K562 (cell line): ENCODE results near the gene CXCR6.

Experiments used
- ASH1L ChIP-seq: fragments of 450-650 bp; IDR thresholded peaks from 2 replicates; pipeline ENCODE4 v1.6.1; 2018; ENCODE audit warnings: borderline replicate concordance, mild to moderate bottlenecking, low read depth; ENCODE audit not compliant: partially characterized antibody
- CBX1 ChIP-seq: sonication (generic); IDR thresholded peaks from 2 replicates; pipeline ENCODE4 v1.6.1; 2016; ENCODE audit warnings: antibody characterized with exemption, low read depth, mild to moderate bottlenecking
- CTCF ChIP-seq, 3 experiments: IDR thresholded peaks in 2 of 3; conservative IDR thresholded peaks in 1 of 3; 2 replicates each; pipeline ENCODE4 v1.5.1; 2011 to 2012; ENCODE audit warnings: low read length in 3 of 3, mild to moderate bottlenecking in 3 of 3, control low read depth in 2 of 3, improper control_type of control experiment in 1 of 3, inconsistent platforms in 1 of 3, low read depth in 1 of 3, mixed read lengths in 1 of 3, moderate library complexity in 1 of 3; ENCODE audit not compliant: insufficient read depth in 2 of 3
- ETS1 ChIP-seq: conservative IDR thresholded peaks from 2 replicates; pipeline ENCODE4 v1.6.1; 2011; ENCODE audit warnings: low read depth, mild to moderate bottlenecking, low read length; ENCODE audit not compliant: control insufficient read depth
- EZH2 ChIP-seq: IDR thresholded peaks from 2 replicates; pipeline ENCODE4 v1.6.1; 2012; ENCODE audit warnings: low read depth, mild to moderate bottlenecking, inconsistent platforms, low read length, borderline replicate concordance
- GTF2F1 ChIP-seq: IDR thresholded peaks from 2 replicates; pipeline ENCODE4 v1.6.1; 2011; ENCODE audit warnings: low read depth, low read length, improper control_type of control experiment
- MAFK ChIP-seq: IDR thresholded peaks from 2 replicates; pipeline ENCODE4 v1.6.1; 2011; ENCODE audit warnings: low read length, improper control_type of control experiment
- POLR2AphosphoS5 ChIP-seq: IDR thresholded peaks from 2 replicates; pipeline ENCODE4 v1.6.1; 2011; ENCODE audit warnings: mild to moderate bottlenecking, low read depth, low read length, moderate library complexity; ENCODE audit not compliant: control insufficient read depth, insufficient read depth
- RBM22 ChIP-seq: fragments of 200-400 bp; formaldehyde crosslinking; IDR thresholded peaks from 2 replicates; pipeline ENCODE4 v1.6.1; 2018; ENCODE audit warnings: low read length, low read depth; ENCODE audit not compliant: poor library complexity, severe bottlenecking
- RCOR1 ChIP-seq, 2 experiments: IDR thresholded peaks; 2 replicates each; pipeline ENCODE4 v1.6.1; 2012; ENCODE audit warnings: low read depth in 2 of 2, low read length in 2 of 2, borderline replicate concordance in 1 of 2, improper control_type of control experiment in 1 of 2
- ZBTB11 ChIP-seq, 3 experiments: fragments of 200-800 bp in 1 of 3; fragments of 250-450 bp in 1 of 3; fragments of 450-650 bp in 1 of 3; sonication (Bioruptor Pico) in 1 of 3; sonication (Bioruptor generic) in 1 of 3; formaldehyde crosslinking in 1 of 3; IDR thresholded peaks; 2 replicates each; pipeline versions ENCODE4 v1.6.1 to v1.8.0; 2016 to 2022; ENCODE audit warnings: mild to moderate bottlenecking in 2 of 3, missing genetic modification characterization in 2 of 3, missing compliant biosample characterization in 1 of 3, moderate library complexity in 1 of 3
- ZC3H11A ChIP-seq: IDR thresholded peaks from 2 replicates; pipeline ENCODE4 v1.6.1; 2012; ENCODE audit warnings: low read depth, low read length, improper control_type of control experiment
- ZFP36 ChIP-seq: fragments of 150-350 bp; IDR thresholded peaks from 2 replicates; pipeline ENCODE4 v1.6.1; 2018; ENCODE audit warnings: low read length, low read depth; ENCODE audit not compliant: partially characterized antibody
- ZNF224 ChIP-seq: sonication (generic); formaldehyde crosslinking; IDR thresholded peaks from 2 replicates; pipeline ENCODE4 v1.8.0; 2022; ENCODE audit warnings: mild to moderate bottlenecking, missing genetic modification reagents

- TF ChIP-seq ZC3H11A (no peak), RCOR1 (IDR thresholded peaks at IDR 0.05; ENCODE audit: borderline replicate concordance in 1 of 2, low read depth in 2 of 2, low read length in 2 of 2) (no peak; a peak in 1 of 4 replicates), CTCF (IDR thresholded peaks at IDR 0.05 in 2 of 3, conservative IDR thresholded peaks at IDR 0.05 in 1 of 3; ENCODE audit: insufficient read depth in 2 of 3, low read depth in 1 of 3, low read length in 3 of 3) (no peak), ZFP36 (no peak), GTF2F1 (no peak), CBX1 (peak; percentile 27; the same call in 1 of the 2 replicates), ZNF224 (no peak), ASH1L (no peak), POLR2AphosphoS5 (peak; percentile 66), ETS1 (peak; percentile 99), MAFK (no peak), ZBTB11 (CRISPR knock-in tag; IDR thresholded peaks at IDR 0.05) (peak in 1 of 3 experiments; percentile 88; a peak in 2 of 6 replicates), EZH2 (no peak), RBM22 (no peak)
Observed at GRCh38 chr3:45995236-45996192, 52.2 kb downstream of the CXCR6 start, which contains the start of gene FYCO1.
